ENCODE data around the gene PML.

Gene PML

GRCh38 chr15:74008901-74009300 is 14.4 kb downstream of the PML start:
- Histone ChIP-seq H3K9ac (ENCODE audit: low read depth in 1 of 2, low read length in 2 of 2) (no peak overlapping the region), H3K27me3 (ENCODE audit: control insufficient read depth in 1 of 2, insufficient read depth in 2 of 2, low read length in 2 of 2) (no peaks in the 10 kb centered on the region), H3K27ac (ENCODE audit: low read depth, low read length) (no peak overlapping the region), H3K9me3 (ENCODE audit: control insufficient read depth in 1 of 2, low read length in 2 of 2) (no peaks in the 10 kb centered on the region), H3K4me3 (ENCODE audit: low read depth in 1 of 2, low read length in 2 of 2) (no peak overlapping the region), H3K4me1 (ENCODE audit: control insufficient read depth in 1 of 2, insufficient read depth in 2 of 2, low read length in 2 of 2) (peaks cover 38 to 52% of the 10 kb centered on the region in 2 donors), H3K36me3 (ENCODE audit: control insufficient read depth in 1 of 2, insufficient read depth in 2 of 2, low read length in 2 of 2) (peaks cover 3 to 31% of the 10 kb centered on the region in 2 donors)

GRCh38 chr15:74010929-74011540 is 16.5 kb downstream of the PML start:
- no peak overlapping the region for H3K27ac ChIP-seq (ENCODE audit: low read depth, low read length)

GRCh38 chr15:74011610-74012009 is 17.1 kb downstream of the PML start:
- H3K9me3 ChIP-seq (ENCODE audit: control insufficient read depth in 1 of 2, low read length in 2 of 2): no peaks in the 10 kb centered on the region
- H3K4me3 ChIP-seq (ENCODE audit: low read depth in 1 of 2, low read length in 2 of 2): peak overlapping the region in 1 of 2 donors; percentile 0
- peaks cover 36 to 52% of the 10 kb centered on the region in 2 donors for H3K4me1 ChIP-seq (ENCODE audit: control insufficient read depth in 1 of 2, insufficient read depth in 2 of 2, low read length in 2 of 2)
- H3K27ac ChIP-seq (ENCODE audit: low read depth, low read length): no peak overlapping the region
- no peaks in the 10 kb centered on the region for H3K27me3 ChIP-seq (ENCODE audit: control insufficient read depth in 1 of 2, insufficient read depth in 2 of 2, low read length in 2 of 2)
- H3K9ac ChIP-seq (ENCODE audit: low read depth in 1 of 2, low read length in 2 of 2): no peak overlapping the region
- peaks cover 3 to 24% of the 10 kb centered on the region in 2 donors for H3K36me3 ChIP-seq (ENCODE audit: control insufficient read depth in 1 of 2, insufficient read depth in 2 of 2, low read length in 2 of 2)

More at GRCh38 chr15:74010929-74011540, 16.5 kb downstream of the PML start:
- Histone ChIP-seq H3K9ac (ENCODE audit: low read depth in 1 of 2, low read length in 2 of 2) (no peak overlapping the region), H3K4me1 (ENCODE audit: control insufficient read depth in 1 of 2, insufficient read depth in 2 of 2, low read length in 2 of 2) (peaks cover 38 to 52% of the 10 kb centered on the region in 2 donors), H3K9me3 (ENCODE audit: control insufficient read depth in 1 of 2, low read length in 2 of 2) (no peaks in the 10 kb centered on the region), H3K36me3 (ENCODE audit: control insufficient read depth in 1 of 2, insufficient read depth in 2 of 2, low read length in 2 of 2) (peaks cover 3 to 27% of the 10 kb centered on the region in 2 donors), H3K27me3 (ENCODE audit: control insufficient read depth in 1 of 2, insufficient read depth in 2 of 2, low read length in 2 of 2) (no peaks in the 10 kb centered on the region), H3K4me3 (ENCODE audit: low read depth in 1 of 2, low read length in 2 of 2) (no peak overlapping the region)

GRCh38 chr15:74013374-74013894 is 18.9 kb downstream of the PML start:
- Histone ChIP-seq H3K36me3 (ENCODE audit: control insufficient read depth in 1 of 2, insufficient read depth in 2 of 2, low read length in 2 of 2) (peaks cover 0 to 11% of the 10 kb centered on the region in 2 donors), H3K4me3 (ENCODE audit: low read depth in 1 of 2, low read length in 2 of 2) (no peak overlapping the region), H3K27ac (ENCODE audit: low read depth, low read length) (no peak overlapping the region), H3K27me3 (ENCODE audit: control insufficient read depth in 1 of 2, insufficient read depth in 2 of 2, low read length in 2 of 2) (no peaks in the 10 kb centered on the region), H3K9me3 (ENCODE audit: control insufficient read depth in 1 of 2, low read length in 2 of 2) (no peaks in the 10 kb centered on the region), H3K9ac (ENCODE audit: low read depth in 1 of 2, low read length in 2 of 2) (peak overlapping the region in 1 of 2 donors; percentile 16), H3K4me1 (ENCODE audit: control insufficient read depth in 1 of 2, insufficient read depth in 2 of 2, low read length in 2 of 2) (peaks cover 21 to 38% of the 10 kb centered on the region in 2 donors)

GRCh38 chr15:74019734-74020133 is 25.2 kb downstream of the PML start:
- Histone ChIP-seq H3K36me3 (ENCODE audit: control insufficient read depth in 1 of 2, insufficient read depth in 2 of 2, low read length in 2 of 2) (peaks cover 21 to 44% of the 10 kb centered on the region in 2 donors), H3K27me3 (ENCODE audit: control insufficient read depth in 1 of 2, insufficient read depth in 2 of 2, low read length in 2 of 2) (no peaks in the 10 kb centered on the region), H3K4me1 (ENCODE audit: control insufficient read depth in 1 of 2, insufficient read depth in 2 of 2, low read length in 2 of 2) (no peaks in the 10 kb centered on the region), H3K4me3 (ENCODE audit: low read depth in 1 of 2, low read length in 2 of 2) (no peak overlapping the region), H3K9ac (ENCODE audit: low read depth in 1 of 2, low read length in 2 of 2) (no peak overlapping the region), H3K9me3 (ENCODE audit: control insufficient read depth in 1 of 2, low read length in 2 of 2) (no peaks in the 10 kb centered on the region), H3K27ac (ENCODE audit: low read depth, low read length) (no peak overlapping the region)

GRCh38 chr15:74022706-74023470 is 28.4 kb downstream of the PML start:
- Histone ChIP-seq H3K4me3 (ENCODE audit: low read depth in 1 of 2, low read length in 2 of 2) (no peak overlapping the region), H3K36me3 (ENCODE audit: control insufficient read depth in 1 of 2, insufficient read depth in 2 of 2, low read length in 2 of 2) (peaks cover 30 to 65% of the 10 kb centered on the region in 2 donors), H3K4me1 (ENCODE audit: control insufficient read depth in 1 of 2, insufficient read depth in 2 of 2, low read length in 2 of 2) (peaks cover 0 to 5% of the 10 kb centered on the region in 2 donors), H3K27ac (ENCODE audit: low read depth, low read length) (no peak overlapping the region), H3K9ac (ENCODE audit: low read depth in 1 of 2, low read length in 2 of 2) (no peak overlapping the region), H3K27me3 (ENCODE audit: control insufficient read depth in 1 of 2, insufficient read depth in 2 of 2, low read length in 2 of 2) (no peaks in the 10 kb centered on the region), H3K9me3 (ENCODE audit: control insufficient read depth in 1 of 2, low read length in 2 of 2) (no peaks in the 10 kb centered on the region)

- H3K4me3 ChIP-seq (ENCODE audit: low read depth in 1 of 2, low read length in 2 of 2): no peak overlapping the region
- H3K27ac ChIP-seq (ENCODE audit: low read depth, low read length): no peak overlapping the region
- peaks cover 0 to 5% of the 10 kb centered on the region in 2 donors for H3K4me1 ChIP-seq (ENCODE audit: control insufficient read depth in 1 of 2, insufficient read depth in 2 of 2, low read length in 2 of 2)
Measured at GRCh38 chr15:74024687-74025086, 30.2 kb downstream of the PML start.

GRCh38 chr15:74025436-74025835 is 30.9 kb downstream of the PML start:
- Histone ChIP-seq H3K9me3 (ENCODE audit: control insufficient read depth in 1 of 2, low read length in 2 of 2) (no peaks in the 10 kb centered on the region), H3K27ac (ENCODE audit: low read depth, low read length) (no peak overlapping the region), H3K27me3 (ENCODE audit: control insufficient read depth in 1 of 2, insufficient read depth in 2 of 2, low read length in 2 of 2) (no peaks in the 10 kb centered on the region), H3K9ac (ENCODE audit: low read depth in 1 of 2, low read length in 2 of 2) (no peak overlapping the region), H3K36me3 (ENCODE audit: control insufficient read depth in 1 of 2, insufficient read depth in 2 of 2, low read length in 2 of 2) (peaks cover 30 to 60% of the 10 kb centered on the region in 2 donors), H3K4me1 (ENCODE audit: control insufficient read depth in 1 of 2, insufficient read depth in 2 of 2, low read length in 2 of 2) (peaks cover 0 to 5% of the 10 kb centered on the region in 2 donors), H3K4me3 (ENCODE audit: low read depth in 1 of 2, low read length in 2 of 2) (no peak overlapping the region)

More at GRCh38 chr15:74024687-74025086, 30.2 kb downstream of the PML start:
- H3K9ac ChIP-seq (ENCODE audit: low read depth in 1 of 2, low read length in 2 of 2): no peak overlapping the region
- H3K9me3 ChIP-seq (ENCODE audit: control insufficient read depth in 1 of 2, low read length in 2 of 2): no peaks in the 10 kb centered on the region
- H3K36me3 ChIP-seq (ENCODE audit: control insufficient read depth in 1 of 2, insufficient read depth in 2 of 2, low read length in 2 of 2): peaks cover 30 to 60% of the 10 kb centered on the region in 2 donors
- no peaks in the 10 kb centered on the region for H3K27me3 ChIP-seq (ENCODE audit: control insufficient read depth in 1 of 2, insufficient read depth in 2 of 2, low read length in 2 of 2)

- Histone ChIP-seq H3K9ac (ENCODE audit: low read depth in 1 of 2, low read length in 2 of 2) (no peak overlapping the region), H3K4me1 (ENCODE audit: control insufficient read depth in 1 of 2, insufficient read depth in 2 of 2, low read length in 2 of 2) (peaks cover 0 to 5% of the 10 kb centered on the region in 2 donors), H3K27me3 (ENCODE audit: control insufficient read depth in 1 of 2, insufficient read depth in 2 of 2, low read length in 2 of 2) (no peaks in the 10 kb centered on the region), H3K9me3 (ENCODE audit: control insufficient read depth in 1 of 2, low read length in 2 of 2) (no peaks in the 10 kb centered on the region), H3K36me3 (ENCODE audit: control insufficient read depth in 1 of 2, insufficient read depth in 2 of 2, low read length in 2 of 2) (peaks cover 32 to 62% of the 10 kb centered on the region in 2 donors), H3K4me3 (ENCODE audit: low read depth in 1 of 2, low read length in 2 of 2) (no peak overlapping the region), H3K27ac (ENCODE audit: low read depth, low read length) (no peak overlapping the region)
Measured at GRCh38 chr15:74027688-74028087, 33.2 kb downstream of the PML start.

- Histone ChIP-seq H3K4me1 (ENCODE audit: control insufficient read depth in 1 of 2, insufficient read depth in 2 of 2, low read length in 2 of 2) (peaks cover 0 to 5% of the 10 kb centered on the region in 2 donors), H3K27me3 (ENCODE audit: control insufficient read depth in 1 of 2, insufficient read depth in 2 of 2, low read length in 2 of 2) (no peaks in the 10 kb centered on the region), H3K9ac (ENCODE audit: low read depth in 1 of 2, low read length in 2 of 2) (no peak overlapping the region), H3K36me3 (ENCODE audit: control insufficient read depth in 1 of 2, insufficient read depth in 2 of 2, low read length in 2 of 2) (peaks cover 31 to 62% of the 10 kb centered on the region in 2 donors), H3K4me3 (ENCODE audit: low read depth in 1 of 2, low read length in 2 of 2) (no peak overlapping the region), H3K9me3 (ENCODE audit: control insufficient read depth in 1 of 2, low read length in 2 of 2) (no peaks in the 10 kb centered on the region), H3K27ac (ENCODE audit: low read depth, low read length) (no peak overlapping the region)
Measured at GRCh38 chr15:74028646-74029045, 34.1 kb downstream of the PML start.

Data from duodenal mucosa (tissue), 2 donors.